Measurements from ENCODE around the gene HIKESHI. TPM values are rescaled to one million over a fixed set of nuclear protein-coding genes. Genes with fewer than 3 reads are reported as not detected.
"Not testable (repeated sequence)": the region's sequence is repeated elsewhere in the genome, so short reads cannot be mapped to it uniquely, and the experiment has no call there.

Gene HIKESHI
- total and polyA plus RNA-seq, 7 donors, result 16.8 to 71.3 (median 59.8) TPM

- no peak overlapping the region for H3K4me3 ChIP-seq
- no peaks in the 10 kb centered on the region for H3K4me1 ChIP-seq
- H3K27me3 ChIP-seq, result no peaks in the 10 kb centered on the region
- DNase-seq, result no peak
- no peak overlapping the region for H3K27ac ChIP-seq
- H3K9me3 ChIP-seq, result no peaks in the 10 kb centered on the region
- no peaks in the 10 kb centered on the region for H3K36me3 ChIP-seq
- TF ChIP-seq EP300 (IDR thresholded peaks at IDR 0.05) (no peak), POLR2AphosphoS5 (IDR thresholded peaks at IDR 0.05) (no peak), CTCF (IDR thresholded peaks at IDR 0.05) (no peak), POLR2A (IDR thresholded peaks at IDR 0.05) (no peak)
- intact Hi-C loops (cut with DNase I), result no loop called here
These were observed 8.0 kb upstream of the HIKESHI start for GRCh38 chr11:86294026-86294425.

- H3K27me3 ChIP-seq, result no peaks in the 10 kb centered on the region
- 2 to 4% methylated on average over 6 of the region's 6 CpGs for WGBS, 2 donors
- TF ChIP-seq POLR2AphosphoS5 (IDR thresholded peaks at IDR 0.05) (no peak), POLR2A (IDR thresholded peaks at IDR 0.05) (no peak), CTCF (IDR thresholded peaks at IDR 0.05) (no peak), EP300 (IDR thresholded peaks at IDR 0.05) (no peak)
- H3K4me3 ChIP-seq, result peak overlapping the region in 3 of 4 donors; percentile 70 to 91 (median 81)
- H3K9me3 ChIP-seq, result no peaks in the 10 kb centered on the region
- H3K4me1 ChIP-seq, result peaks cover 0 to 21% (median 20%) of the 10 kb centered on the region in 4 donors
- peaks cover 0 to 4% (median 0%) of the 10 kb centered on the region in 4 donors for H3K36me3 ChIP-seq
- DNase-seq, result no peak
- intact Hi-C loops (cut with DNase I), result loop anchor here (2.0 to 5.0 kb wide), 3 partner anchors 57 to 447 kb away; partner anchors contain the start of genes CCDC83, EED and PICALM
- H3K27ac ChIP-seq, result peak overlapping the region in 1 of 4 donors; percentile 94
These were observed 323 bp upstream of the HIKESHI start for GRCh38 chr11:86301742-86302091.

GRCh38 chr11:86303257-86303656 is 1.2 kb downstream of the HIKESHI start:
- Histone ChIP-seq H3K36me3 (peaks cover 0 to 5% (median 0%) of the 10 kb centered on the region in 4 donors), H3K4me3 (peak overlapping the region in 3 of 4 donors; percentile 70 to 91 (median 81)), H3K27me3 (no peaks in the 10 kb centered on the region), H3K9me3 (no peaks in the 10 kb centered on the region), H3K4me1 (peaks cover 0 to 21% (median 20%) of the 10 kb centered on the region in 4 donors), H3K27ac (peak overlapping the region in 3 of 4 donors; percentile 88 to 94 (median 90))
- intact Hi-C loops (cut with DNase I), result loop anchor here (2.0 to 5.0 kb wide), 3 partner anchors 58 to 448 kb away; partner anchors contain the start of genes CCDC83, EED and PICALM
- 70 to 86% methylated on average over 2 of the region's 2 CpGs for WGBS, 2 donors
- DNase-seq, result no peak
- no peak for TF ChIP-seq CTCF (IDR thresholded peaks at IDR 0.05)
- TF ChIP-seq POLR2A (IDR thresholded peaks at IDR 0.05), result no peak

GRCh38 chr11:86308710-86309109 is 6.7 kb downstream of the HIKESHI start:
- H3K27ac ChIP-seq; H3K36me3 ChIP-seq; intact Hi-C loops (cut with DNase I); H3K4me3 ChIP-seq; H3K27me3 ChIP-seq; H3K9me3 ChIP-seq; DNase-seq: not testable (repeated sequence)
- 82 to 91% methylated on average over 1 to 2 of the region's 4 CpGs for WGBS, 2 donors
- peaks cover 0 to 10% (median 7%) of the 10 kb centered on the region in 4 donors for H3K4me1 ChIP-seq

- WGBS, 2 donors, result 97% methylated on average over 2 of the region's 2 CpGs
- intact Hi-C loops (cut with DNase I), result no loop called here
These were observed 11.8 kb downstream of the HIKESHI start for GRCh38 chr11:86313793-86314192.

More at GRCh38 chr11:86313793-86314192, 11.8 kb downstream of the HIKESHI start:
- no peaks in the 10 kb centered on the region for H3K4me1 ChIP-seq
- H3K27me3 ChIP-seq, result no peaks in the 10 kb centered on the region
- H3K36me3 ChIP-seq, result peaks cover 0 to 9% (median 5%) of the 10 kb centered on the region in 4 donors
- no peak for TF ChIP-seq POLR2AphosphoS5 (IDR thresholded peaks at IDR 0.05)
- no peak for TF ChIP-seq EP300 (IDR thresholded peaks at IDR 0.05)
- no peak for TF ChIP-seq CTCF (IDR thresholded peaks at IDR 0.05)
- no peak for TF ChIP-seq POLR2A (IDR thresholded peaks at IDR 0.05)
- no peaks in the 10 kb centered on the region for H3K9me3 ChIP-seq
- no peak overlapping the region for H3K27ac ChIP-seq
- no peak for DNase-seq
- no peak overlapping the region for H3K4me3 ChIP-seq
